Endothelial cell (in vitro differentiated cells): ENCODE data around the gene GCN1. TPM values are rescaled to one million over a fixed set of nuclear protein-coding genes. Genes with fewer than 3 reads are reported as not detected.
A peak's percentile ranks its signal among the peaks of the same experiment; 100 is the strongest.

Experiments used
- DNase-seq: peaks from one replicate; pipeline ENCODE4 v3.0.0; 2021; ENCODE audit warnings: low spot score
- H3K27ac Mint-ChIP-seq: one replicate; pipeline ENCODE4 v1.8.0; 2021; ENCODE audit warnings: mixed read lengths, inconsistent platforms; ENCODE audit not compliant: unreplicated experiment
- H3K27me3 Mint-ChIP-seq: one replicate; pipeline ENCODE4 v1.8.0; 2021; ENCODE audit warnings: mild to moderate bottlenecking, moderate library complexity, mixed read lengths, inconsistent platforms; ENCODE audit not compliant: unreplicated experiment
- H3K36me3 Mint-ChIP-seq: one replicate; pipeline ENCODE4 v1.8.0; 2021; ENCODE audit warnings: mild to moderate bottlenecking, low read depth, mixed read lengths, inconsistent platforms; ENCODE audit not compliant: unreplicated experiment
- H3K4me1 Mint-ChIP-seq: one replicate; pipeline ENCODE4 v1.8.0; 2021; ENCODE audit warnings: mild to moderate bottlenecking, mixed read lengths, inconsistent platforms; ENCODE audit not compliant: unreplicated experiment
- H3K4me3 Mint-ChIP-seq: one replicate; pipeline ENCODE4 v1.8.0; 2021; ENCODE audit warnings: mild to moderate bottlenecking, mixed read lengths, inconsistent platforms; ENCODE audit not compliant: unreplicated experiment
- H3K9me3 Mint-ChIP-seq: one replicate; pipeline ENCODE4 v1.8.0; 2021; ENCODE audit warnings: mixed read lengths, inconsistent platforms; ENCODE audit not compliant: unreplicated experiment
- CTCF ChIP-seq: fragments of 200-600 bp; sonication (generic); IDR thresholded peaks from one replicate; pipeline ENCODE4 v1.5.0; 2021; ENCODE audit warnings: antibody characterized with exemption; ENCODE audit not compliant: unreplicated experiment
- total RNA-seq: library from RNA; stranded (reverse); fragmentation: NEBNext Ultra II Directional; extraction: Animal tissue kit (Norgen Biotek cat#: 25700); gene quantifications from one replicate; pipeline ENCODE4 v1.2.1, GENCODE V29; 2021; ENCODE audit not compliant: unreplicated experiment

The GCN1 gene
- total RNA-seq, 1 donor from 2014 or later = 54.0 TPM

- DNase-seq = no peak
- H3K4me1 Mint-ChIP-seq = no peaks in the 10 kb centered on the region
- H3K27me3 Mint-ChIP-seq = peaks cover 2% of the 10 kb centered on the region
- peaks cover 41% of the 10 kb centered on the region for H3K36me3 Mint-ChIP-seq
- H3K27ac Mint-ChIP-seq = no peak overlapping the region
- no peaks in the 10 kb centered on the region for H3K9me3 Mint-ChIP-seq
- H3K4me3 Mint-ChIP-seq = no peak overlapping the region
- TF ChIP-seq CTCF = no peak
These were observed 49.4 kb downstream of the GCN1 start for GRCh38 chr12:120145164-120145563.

- Mint-ChIP-seq H3K27ac (no peak overlapping the region), H3K4me3 (no peak overlapping the region), H3K27me3 (peaks cover 2% of the 10 kb centered on the region), H3K9me3 (no peaks in the 10 kb centered on the region), H3K4me1 (no peaks in the 10 kb centered on the region), H3K36me3 (peaks cover 48% of the 10 kb centered on the region)
- TF ChIP-seq CTCF = no peak
- DNase-seq = no peak
These were observed 50.3 kb downstream of the GCN1 start for GRCh38 chr12:120144215-120144614.

GRCh38 chr12:120142231-120142877 is 52.2 kb downstream of the GCN1 start:
- TF ChIP-seq CTCF = no peak
- H3K9me3 Mint-ChIP-seq = no peaks in the 10 kb centered on the region
- DNase-seq = no peak
- peaks cover 47% of the 10 kb centered on the region for H3K36me3 Mint-ChIP-seq
- no peak overlapping the region for H3K4me3 Mint-ChIP-seq
- no peaks in the 10 kb centered on the region for H3K4me1 Mint-ChIP-seq
- no peak overlapping the region for H3K27ac Mint-ChIP-seq
- H3K27me3 Mint-ChIP-seq = peaks cover 2% of the 10 kb centered on the region

- Mint-ChIP-seq H3K9me3 (no peaks in the 10 kb centered on the region), H3K27me3 (peaks cover 2% of the 10 kb centered on the region), H3K4me1 (no peaks in the 10 kb centered on the region), H3K36me3 (peaks cover 41% of the 10 kb centered on the region), H3K4me3 (peak overlapping the region; percentile 54), H3K27ac (no peak overlapping the region)
- no peak for DNase-seq
- no peak for TF ChIP-seq CTCF
These were observed 53.2 kb downstream of the GCN1 start for GRCh38 chr12:120141336-120141735.

GRCh38 chr12:120140603-120141002 is 53.9 kb downstream of the GCN1 start:
- TF ChIP-seq CTCF = no peak
- H3K27ac Mint-ChIP-seq = no peak overlapping the region
- DNase-seq = no peak
- no peaks in the 10 kb centered on the region for H3K9me3 Mint-ChIP-seq
- peaks cover 41% of the 10 kb centered on the region for H3K36me3 Mint-ChIP-seq
- peaks cover 2% of the 10 kb centered on the region for H3K27me3 Mint-ChIP-seq
- H3K4me3 Mint-ChIP-seq = peak overlapping the region; percentile 54
- no peaks in the 10 kb centered on the region for H3K4me1 Mint-ChIP-seq
